GM18867 (cell line): Measurements from ENCODE around the gene ETV5.
A peak's percentile ranks its signal among the peaks of the same experiment; 100 is the strongest.

Source experiments
- ATAC-seq: cut with Tn5 transposase; IDR thresholded peaks from one replicate; pipeline ENCODE4 v1.9.1; 2021; ENCODE audit warnings: mild to moderate bottlenecking, moderate library complexity; ENCODE audit not compliant: unreplicated experiment

The ETV5 gene

GRCh38 chr3:186124592-186124991 lies 15.7 kb upstream of the ETV5 start:
- ATAC-seq, result no peak

GRCh38 chr3:186123012-186123411 lies 14.1 kb upstream of the ETV5 start:
- ATAC-seq, result no peak

- ATAC-seq, result no peak
Observed at GRCh38 chr3:186121968-186122367, 13.1 kb upstream of the ETV5 start.

- no peak for ATAC-seq
Observed at GRCh38 chr3:186121278-186121677, 12.4 kb upstream of the ETV5 start.

- no peak for ATAC-seq
Observed at GRCh38 chr3:186119499-186119898, 10.6 kb upstream of the ETV5 start.

GRCh38 chr3:186118692-186119091 lies 9.8 kb upstream of the ETV5 start:
- ATAC-seq, result no peak

- ATAC-seq, result no peak
Observed at GRCh38 chr3:186117521-186118134, 8.7 kb upstream of the ETV5 start.

GRCh38 chr3:186115239-186115996 lies 6.5 kb upstream of the ETV5 start:
- no peak for ATAC-seq

GRCh38 chr3:186110975-186111974 lies 2.4 kb upstream of the ETV5 start:
- no peak for ATAC-seq

- ATAC-seq, result no peak
Observed at GRCh38 chr3:186109897-186110803, 1.3 kb upstream of the ETV5 start.

GRCh38 chr3:186108106-186108940 lies 566 bp downstream of the ETV5 start:
- no peak for ATAC-seq

- ATAC-seq, result peak; percentile 22
Observed at GRCh38 chr3:186107215-186108105, 1.4 kb downstream of the ETV5 start.

- no peak for ATAC-seq
Observed at GRCh38 chr3:186105543-186105942, 3.3 kb downstream of the ETV5 start.

GRCh38 chr3:186102687-186103086 lies 6.2 kb downstream of the ETV5 start:
- no peak for ATAC-seq

- no peak for ATAC-seq
Observed at GRCh38 chr3:186100398-186100797, 8.5 kb downstream of the ETV5 start.

- ATAC-seq, result no peak
Observed at GRCh38 chr3:186099178-186099577, 9.7 kb downstream of the ETV5 start.

GRCh38 chr3:186098740-186099139 lies 10.1 kb downstream of the ETV5 start:
- ATAC-seq, result no peak

GRCh38 chr3:186097663-186098451 lies 11.0 kb downstream of the ETV5 start:
- ATAC-seq, result no peak
